ENCODE measurements around the gene S100A2. TPM values are rescaled to one million over a fixed set of nuclear protein-coding genes. Genes with fewer than 3 reads are reported as not detected.
A peak's percentile ranks its signal among the peaks of the same experiment; 100 is the strongest.

S100A2 gene
- total and polyA plus RNA-seq, 2 of the 13 experiments (the other 11 are each of a cell fraction or from before 2014, with no cell fraction given): 1.2 TPM

- TF ChIP-seq MYPOP (CRISPR knock-in tag; IDR thresholded peaks at IDR 0.05): peak; percentile 75; the same call in 1 of the 2 replicates
- TF ChIP-seq LCORL (IDR thresholded peaks at IDR 0.05): peak; percentile 41
- peak; percentile 93 for TF ChIP-seq LCORL (CRISPR knock-in tag; IDR thresholded peaks at IDR 0.05)
- TF ChIP-seq SSRP1 (CRISPR knock-in tag; IDR thresholded peaks at IDR 0.05): no peak; the same call in 1 of the 2 replicates
- 0 out of 2 replicates have a peak, but pooled peaks have one; percentile 42 for TF ChIP-seq ZBTB7A (CRISPR knock-in tag; IDR thresholded peaks at IDR 0.05)
- TF ChIP-seq TRIM22 (IDR thresholded peaks at IDR 0.05): no peak
- no peak for TF ChIP-seq TSC22D2 (CRISPR knock-in tag; IDR thresholded peaks at IDR 0.05; ENCODE audit: borderline replicate concordance)
- 0 out of 2 replicates have a peak, but pooled peaks have one; percentile 18 for TF ChIP-seq SIN3B (IDR thresholded peaks at IDR 0.05; ENCODE audit: low read length)
- 0 out of 2 replicates have a peak, but pooled peaks have one; percentile 7 for TF ChIP-seq HCFC1 (IDR thresholded peaks at IDR 0.05; ENCODE audit: low read depth, low read length)
- peak; percentile 68 for TF ChIP-seq NR2F6 (IDR thresholded peaks at IDR 0.05)
- TF ChIP-seq NR2F6 (CRISPR knock-in tag; IDR thresholded peaks at IDR 0.05): peak; percentile 89
- TF ChIP-seq CBFB (CRISPR knock-in tag; IDR thresholded peaks at IDR 0.05): 0 out of 2 replicates have a peak, but pooled peaks have one; percentile 16
- TF ChIP-seq REL (CRISPR knock-in tag; conservative IDR thresholded peaks at IDR 0.05): no peak
- TF ChIP-seq HMGXB3 (CRISPR knock-in tag; IDR thresholded peaks at IDR 0.05; ENCODE audit: borderline replicate concordance): 0 out of 2 replicates have a peak, but pooled peaks have one; percentile 14
- peak; percentile 56 for TF ChIP-seq RBM39 (IDR thresholded peaks at IDR 0.05; ENCODE audit: low read depth, low read length, poor library complexity, severe bottlenecking)
- TF ChIP-seq GPN1 (CRISPR knock-in tag; IDR thresholded peaks at IDR 0.05; ENCODE audit: borderline replicate concordance): no peak
- peak; percentile 58; the same call in 1 of the 2 replicates for TF ChIP-seq AHDC1 (CRISPR knock-in tag; IDR thresholded peaks at IDR 0.05; ENCODE audit: borderline replicate concordance)
Measured at GRCh38 chr1:153608742-153609584, 43.3 kb upstream of the S100A2 start (continued).

Measured in HepG2 (cell line).